ENCODE measurements around the gene PLCL1.

GRCh38 chr2:197993830-197994229 lies 189.4 kb downstream of the PLCL1 start:
- TF ChIP-seq SNAI2 (CRISPR knock-in tag; IDR thresholded peaks at IDR 0.05) (no peak), ZFP30 (CRISPR knock-in tag; IDR thresholded peaks at IDR 0.05) (no peak), CREB5 (CRISPR knock-in tag; IDR thresholded peaks at IDR 0.05; ENCODE audit: low read depth) (no peak), ESRRG (CRISPR knock-in tag; IDR thresholded peaks at IDR 0.05) (no peak), PATZ1 (CRISPR knock-in tag; IDR thresholded peaks at IDR 0.05; ENCODE audit: borderline replicate concordance) (no peak), RARB (CRISPR knock-in tag; IDR thresholded peaks at IDR 0.05) (no peak), ARNTL (CRISPR knock-in tag; IDR thresholded peaks at IDR 0.05; ENCODE audit: borderline replicate concordance, low read depth) (no peak), POU6F1 (CRISPR knock-in tag; IDR thresholded peaks at IDR 0.05; ENCODE audit: borderline replicate concordance, low read depth) (no peak), OSR1 (CRISPR knock-in tag; IDR thresholded peaks at IDR 0.05) (no peak), ZC3H10 (CRISPR knock-in tag; IDR thresholded peaks at IDR 0.05) (no peak), ZNF8 (CRISPR knock-in tag; IDR thresholded peaks at IDR 0.05) (no peak), ISL1 (CRISPR knock-in tag; IDR thresholded peaks at IDR 0.05) (no peak), TCF4 (CRISPR knock-in tag; IDR thresholded peaks at IDR 0.05; ENCODE audit: borderline replicate concordance) (no peak), GLIS3 (CRISPR knock-in tag; IDR thresholded peaks at IDR 0.05) (no peak)

All from SK-N-SH treated with all-trans-retinoic acid at 6 μM for 48 hours (cell line).